Esophagus (tissue), 2 donors: Measurements from ENCODE around the gene UBA7. TPM values are rescaled to one million over a fixed set of nuclear protein-coding genes. Genes with fewer than 3 reads are reported as not detected.

ENCODE experiments used
- H3K27ac ChIP-seq, 2 donors: one replicate each; pipeline ENCODE4 v1.5.1; 2013; ENCODE audit warnings: low read depth in 2 of 2, mild to moderate bottlenecking in 2 of 2, inconsistent platforms in 1 of 2, low read length in 1 of 2, moderate library complexity in 1 of 2
- H3K27me3 ChIP-seq, 2 donors: one replicate each; pipeline ENCODE4 v1.6.1; 2013; ENCODE audit warnings: low read length in 2 of 2, control low read depth in 1 of 2, mild to moderate bottlenecking in 1 of 2; ENCODE audit not compliant: insufficient read depth in 2 of 2, control insufficient read depth in 1 of 2
- H3K36me3 ChIP-seq, 2 donors: one replicate each; pipeline ENCODE4 v1.6.1; 2013; ENCODE audit warnings: low read length in 1 of 2; ENCODE audit not compliant: control insufficient read depth in 2 of 2, insufficient read depth in 2 of 2
- H3K4me1 ChIP-seq, 2 donors: one replicate each; pipeline ENCODE4 v1.6.1; 2013; ENCODE audit warnings: low read length in 1 of 2; ENCODE audit not compliant: control insufficient read depth in 2 of 2, insufficient read depth in 2 of 2
- H3K4me3 ChIP-seq, 2 donors: one replicate each; pipeline ENCODE4 v1.5.1; 2013; ENCODE audit warnings: low read length in 2 of 2, mild to moderate bottlenecking in 2 of 2, low read depth in 1 of 2, moderate library complexity in 1 of 2
- H3K9me3 ChIP-seq, 2 donors: one replicate each; pipeline ENCODE4 v1.6.1; 2013; ENCODE audit warnings: mild to moderate bottlenecking in 2 of 2, low read depth in 1 of 2, low read length in 1 of 2, moderate library complexity in 1 of 2; ENCODE audit not compliant: control insufficient read depth in 2 of 2, insufficient read depth in 1 of 2
- WGBS, 2 donors: extraction: QIAGEN DNeasy Blood & Tissue Kit; methylation state at CpG; one replicate each; pipeline ENCODE4 v1.1.7; 2013; 5-methylcytosine and 5-hydroxymethylcytosine counted together
- polyA plus RNA-seq, 2 donors: library from polyadenylated mRNA; stranded (reverse); fragments of 200-250 nt; gene quantifications; one replicate each; pipeline ENCODE4 v1.2.3, GENCODE V29; 2013
- donor health status: healthy with polysubstance abuse.
- donor health status: Bipolar disorder and iron deficiency.

The UBA7 gene
- polyA plus RNA-seq, 2 donors, result 24.1 to 54.3 TPM

- Histone ChIP-seq H3K9me3 (no peaks in the 10 kb centered on the region), H3K27me3 (no peaks in the 10 kb centered on the region), H3K4me1 (no peaks in the 10 kb centered on the region), H3K4me3 (no peak overlapping the region), H3K36me3 (no peaks in the 10 kb centered on the region), H3K27ac (no peak overlapping the region)
- 73 to 81% methylated on average over 1 of the region's 1 CpG for WGBS, 2 donors
Measured at GRCh38 chr3:49756036-49756435, 57.7 kb downstream of the UBA7 start.

Other genes with a start within 250 kb of the UBA7 start
- gene APEH, start 139.6 kb downstream of the UBA7 start, polyA plus RNA-seq, result 10 to 100 TPM; 21.0 to 53.0 TPM
- gene MST1, start 124.5 kb downstream of the UBA7 start, polyA plus RNA-seq, result 10 to 100 TPM; 11.2 to 30.0 TPM
- gene RNF123, start 124.4 kb downstream of the UBA7 start, polyA plus RNA-seq, result 10 to 100 TPM; 14.7 to 16.9 TPM
- gene AMIGO3, start 94.3 kb downstream of the UBA7 start, polyA plus RNA-seq, result 1 to 10 TPM in 1 of 2 donors, under 1 TPM in 1; 1.00 to 1.4 TPM
- gene GMPPB, start 90.0 kb downstream of the UBA7 start, polyA plus RNA-seq, result 10 to 100 TPM; 17.7 to 32.1 TPM
- 10 to 100 TPM; 11.5 to 14.1 TPM for gene IP6K1, start 27.4 kb downstream of the UBA7 start, polyA plus RNA-seq
- under 1 TPM in 1 of 2 donors, not detected in 1; 0.04 TPM for gene CDHR4, start 14.1 kb downstream of the UBA7 start, polyA plus RNA-seq
- 10 to 100 TPM; 26.3 to 28.4 TPM for gene INKA1, start 10.7 kb downstream of the UBA7 start, polyA plus RNA-seq
- 1 to 10 TPM; 4.1 to 4.3 TPM for gene TRAIP, start 42.6 kb upstream of the UBA7 start, polyA plus RNA-seq
- under 1 TPM in 1 of 2 donors, not detected in 1; 0.01 TPM for gene CAMKV, start 56.0 kb upstream of the UBA7 start, polyA plus RNA-seq
- gene MST1R, start 89.9 kb upstream of the UBA7 start, polyA plus RNA-seq, result 10 to 100 TPM; 23.6 to 53.4 TPM
- 10 to 100 TPM in 1 of 2 donors, 1 to 10 TPM in 1; 7.0 to 10.2 TPM for gene MON1A, start 115.9 kb upstream of the UBA7 start, polyA plus RNA-seq
- 100 to 1,000 TPM in 1 of 2 donors, 10 to 100 TPM in 1; 36.5 to 101 TPM for gene RBM6, start 126.2 kb upstream of the UBA7 start, polyA plus RNA-seq